Urothelium cell line (cell line): ENCODE results near the gene ZBTB43.
"Not testable (repeated sequence)": the region's sequence is repeated elsewhere in the genome, so short reads cannot be mapped to it uniquely, and the experiment has no call there.

Source experiments
- DNase-seq: peaks from one replicate; pipeline ENCODE4 v3.0.0; 2011; ENCODE audit warnings: low spot score, mixed read lengths
- FAIRE-seq: peaks from 2 replicates; lab custom pipeline; 2011; peaks lifted over from hg19 to GRCh38; lab: Jason Lieb, UNC

Gene ZBTB43

DNA sequence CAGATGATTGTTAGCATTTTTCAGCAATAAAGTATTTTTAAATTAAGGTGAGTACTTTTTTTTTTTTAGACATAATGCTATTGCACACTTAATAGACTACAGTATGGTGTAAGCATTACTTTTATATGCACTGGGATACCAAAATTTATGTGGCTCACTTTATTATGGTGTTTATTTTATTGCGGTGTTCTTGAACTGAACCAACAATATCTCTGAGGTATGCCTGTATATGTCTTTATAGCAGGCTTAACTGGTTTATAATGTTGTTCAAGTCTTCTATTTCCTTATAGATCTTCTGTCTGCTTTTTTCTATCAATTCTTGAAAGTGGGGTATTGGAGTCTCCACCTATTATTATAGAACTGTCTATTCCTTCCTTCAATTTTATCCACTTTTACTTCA is 18.0 kb downstream of the ZBTB43 start:
- no peak for FAIRE-seq

DNA sequence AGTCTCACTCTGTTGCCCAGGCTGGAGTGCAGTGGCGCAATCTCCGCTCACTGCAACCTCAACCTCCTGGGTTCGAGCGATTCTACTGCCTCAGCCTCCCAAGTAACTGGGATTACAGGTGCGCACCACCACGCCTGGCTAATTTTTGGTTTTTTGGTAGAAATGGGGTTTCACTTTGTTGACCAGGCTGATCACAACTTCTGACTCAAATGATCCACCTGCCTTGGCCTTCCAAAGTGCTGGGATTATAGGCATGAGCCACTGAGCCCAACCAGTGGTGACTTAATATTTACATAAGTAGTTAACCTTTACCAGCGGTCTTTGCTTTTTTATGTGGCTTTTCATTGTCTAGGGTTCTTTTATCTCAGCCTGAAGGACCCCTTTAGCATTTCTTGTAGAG is 19.2 kb downstream of the ZBTB43 start:
- not testable (repeated sequence) for DNase-seq, FAIRE-seq

More for the DNA sequence above, 18.0 kb downstream of the ZBTB43 start:
- no peak for DNase-seq

DNA sequence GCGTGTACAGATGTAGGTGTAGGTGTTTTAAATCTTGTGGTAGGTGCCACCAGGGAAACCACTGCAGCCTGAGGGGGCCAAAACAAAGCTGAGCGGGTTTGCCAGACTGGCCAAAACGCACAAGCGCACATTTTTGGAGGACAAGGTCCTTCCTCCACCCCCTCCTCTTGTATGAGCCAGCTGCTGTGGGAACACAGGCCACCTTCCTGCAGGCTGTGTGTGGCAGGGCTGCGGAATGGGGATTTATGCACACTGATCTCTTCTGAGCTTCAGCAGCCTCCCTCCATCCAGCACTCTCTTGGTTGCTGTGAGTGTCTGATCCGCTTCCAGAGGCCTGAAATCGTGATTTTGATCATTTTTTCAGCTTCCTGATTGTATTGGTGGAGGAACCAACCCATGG is 22.4 kb downstream of the ZBTB43 start:
- FAIRE-seq (no peak), DNase-seq (no peak)

DNA sequence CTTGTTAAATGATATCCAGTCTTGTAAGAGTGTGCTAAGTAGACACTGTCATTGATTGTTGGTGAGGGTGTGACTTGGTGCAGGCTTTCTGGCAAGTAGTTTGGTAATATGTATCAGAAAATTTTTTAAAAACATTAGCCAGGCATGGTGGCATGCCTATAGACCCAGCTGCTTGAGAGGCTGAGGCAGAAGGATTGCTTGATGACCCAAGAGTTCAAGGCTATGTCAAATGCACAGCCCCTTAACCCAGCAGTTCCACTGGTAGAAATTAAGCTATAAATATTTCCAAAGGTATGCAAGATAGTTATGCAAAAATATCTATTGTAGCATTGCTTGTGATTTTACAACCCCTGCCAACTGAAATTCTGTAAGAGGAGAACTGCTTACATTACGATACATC is 24.2 kb downstream of the ZBTB43 start:
- no peak for FAIRE-seq
- DNase-seq: no peak

DNA sequence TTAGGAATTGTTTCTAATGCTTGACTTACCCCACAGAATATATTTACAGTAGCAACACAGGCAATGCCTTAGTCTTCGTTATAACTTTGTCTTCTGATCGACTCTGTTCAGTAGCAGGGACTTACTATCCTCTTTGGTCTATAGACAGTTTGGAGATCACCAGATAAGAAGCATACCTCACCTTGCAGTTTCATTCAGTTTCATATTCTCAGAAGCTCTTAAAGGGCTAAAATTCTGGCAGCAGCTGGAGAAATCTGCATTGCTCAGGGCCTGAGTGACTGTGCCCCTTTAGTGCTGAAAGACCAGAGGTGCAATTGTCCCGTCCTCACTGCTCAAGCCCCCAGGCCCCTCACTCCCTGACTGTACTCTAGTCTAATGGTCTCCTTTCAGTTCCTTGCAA is 26.0 kb downstream of the ZBTB43 start:
- FAIRE-seq (no peak), DNase-seq (no peak)

DNA sequence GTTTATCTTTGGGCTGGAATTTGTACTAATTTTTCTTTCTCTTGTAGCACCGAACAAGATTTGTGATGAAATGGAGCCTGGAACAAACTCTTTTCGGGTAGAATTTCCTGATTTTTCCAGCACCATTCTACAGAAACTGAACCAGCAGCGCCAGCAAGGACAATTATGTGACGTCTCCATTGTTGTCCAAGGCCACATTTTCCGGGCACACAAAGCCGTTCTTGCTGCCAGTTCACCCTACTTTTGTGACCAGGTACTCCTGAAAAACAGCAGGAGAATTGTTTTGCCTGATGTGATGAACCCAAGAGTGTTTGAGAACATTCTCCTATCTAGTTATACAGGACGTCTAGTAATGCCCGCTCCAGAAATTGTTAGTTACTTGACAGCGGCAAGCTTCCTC is 27.6 kb downstream of the ZBTB43 start:
- DNase-seq (no peak), FAIRE-seq (no peak)

DNA sequence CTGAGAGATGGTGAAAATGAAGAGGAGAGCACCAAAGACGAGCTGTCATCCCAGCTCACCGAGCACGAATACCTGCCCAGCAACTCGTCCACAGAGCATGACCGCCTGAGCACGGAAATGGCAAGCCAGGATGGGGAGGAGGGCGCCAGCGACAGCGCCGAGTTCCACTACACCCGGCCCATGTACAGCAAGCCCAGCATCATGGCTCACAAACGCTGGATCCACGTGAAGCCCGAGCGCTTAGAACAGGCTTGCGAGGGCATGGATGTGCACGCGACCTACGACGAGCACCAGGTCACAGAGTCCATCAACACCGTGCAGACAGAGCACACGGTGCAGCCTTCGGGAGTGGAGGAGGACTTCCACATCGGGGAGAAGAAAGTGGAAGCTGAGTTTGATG is 28.2 kb downstream of the ZBTB43 start:
- FAIRE-seq: no peak
- DNase-seq: no peak

DNA sequence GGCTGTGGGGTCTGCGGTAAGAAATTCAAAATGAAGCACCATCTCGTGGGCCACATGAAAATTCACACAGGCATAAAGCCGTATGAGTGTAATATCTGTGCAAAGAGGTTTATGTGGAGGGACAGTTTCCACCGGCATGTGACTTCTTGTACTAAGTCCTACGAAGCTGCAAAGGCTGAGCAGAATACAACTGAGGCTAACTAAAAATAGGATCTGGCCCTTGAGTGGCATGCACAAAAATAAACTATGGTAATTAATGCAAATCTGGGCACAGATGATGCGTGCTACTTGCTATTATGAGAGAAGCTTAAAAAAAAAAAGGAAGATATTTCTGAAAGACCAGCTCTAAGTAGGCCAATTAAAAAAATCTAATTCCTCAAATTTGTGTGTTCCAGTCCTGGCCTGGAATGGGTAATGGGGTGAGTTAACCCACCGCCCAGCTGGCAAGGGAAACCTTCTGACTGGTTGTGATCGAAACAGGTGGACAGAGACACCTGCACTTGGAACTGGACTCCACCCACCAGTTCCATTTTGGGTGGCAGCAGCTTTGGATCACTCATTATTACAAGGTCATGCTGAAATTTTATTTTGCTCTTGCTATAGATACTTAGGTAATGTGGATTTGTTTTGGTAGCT is 29.0 kb downstream of the ZBTB43 start:
- FAIRE-seq: no peak
- DNase-seq: no peak

DNA sequence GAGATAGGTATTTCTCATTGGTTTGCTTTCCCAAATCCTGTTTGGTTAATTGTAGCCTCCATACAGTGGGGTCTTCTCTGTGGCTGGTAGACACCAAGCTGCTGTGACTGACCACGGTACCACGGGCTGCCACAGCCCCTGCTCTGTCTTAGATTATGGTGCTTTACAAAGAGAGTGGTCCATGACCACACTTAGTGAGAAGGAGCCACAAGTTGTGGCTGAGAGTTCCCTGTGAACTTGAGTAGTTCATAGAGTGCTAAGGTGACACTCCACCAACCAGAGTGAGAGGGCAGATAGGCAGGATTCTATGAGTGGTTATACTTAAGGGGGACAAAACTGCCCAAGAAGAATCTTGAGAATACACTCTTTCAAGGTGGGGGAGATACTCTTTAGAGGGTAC is 29.8 kb downstream of the ZBTB43 start:
- FAIRE-seq (no peak), DNase-seq (no peak)

DNA sequence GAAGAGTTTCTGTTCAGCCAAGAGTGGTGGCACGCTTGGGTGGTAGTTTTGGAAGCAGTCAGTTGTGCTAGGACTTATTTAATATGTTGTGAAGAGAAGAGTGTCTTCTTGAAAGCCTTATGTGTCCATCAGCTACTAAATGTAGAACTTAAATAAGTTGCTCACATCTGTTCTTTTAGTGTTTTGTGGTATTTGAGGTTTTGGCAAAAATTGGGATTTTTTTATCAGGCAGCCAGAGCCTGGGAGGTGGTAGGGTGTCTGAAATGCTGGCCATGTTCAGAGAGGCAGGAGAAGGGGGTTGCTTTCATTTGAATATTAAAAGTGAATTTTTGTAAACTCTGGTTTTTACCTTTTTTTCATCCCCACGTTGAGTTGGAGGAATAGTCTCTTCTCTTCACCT is 31.4 kb downstream of the ZBTB43 start:
- FAIRE-seq (no peak), DNase-seq (no peak)

DNA sequence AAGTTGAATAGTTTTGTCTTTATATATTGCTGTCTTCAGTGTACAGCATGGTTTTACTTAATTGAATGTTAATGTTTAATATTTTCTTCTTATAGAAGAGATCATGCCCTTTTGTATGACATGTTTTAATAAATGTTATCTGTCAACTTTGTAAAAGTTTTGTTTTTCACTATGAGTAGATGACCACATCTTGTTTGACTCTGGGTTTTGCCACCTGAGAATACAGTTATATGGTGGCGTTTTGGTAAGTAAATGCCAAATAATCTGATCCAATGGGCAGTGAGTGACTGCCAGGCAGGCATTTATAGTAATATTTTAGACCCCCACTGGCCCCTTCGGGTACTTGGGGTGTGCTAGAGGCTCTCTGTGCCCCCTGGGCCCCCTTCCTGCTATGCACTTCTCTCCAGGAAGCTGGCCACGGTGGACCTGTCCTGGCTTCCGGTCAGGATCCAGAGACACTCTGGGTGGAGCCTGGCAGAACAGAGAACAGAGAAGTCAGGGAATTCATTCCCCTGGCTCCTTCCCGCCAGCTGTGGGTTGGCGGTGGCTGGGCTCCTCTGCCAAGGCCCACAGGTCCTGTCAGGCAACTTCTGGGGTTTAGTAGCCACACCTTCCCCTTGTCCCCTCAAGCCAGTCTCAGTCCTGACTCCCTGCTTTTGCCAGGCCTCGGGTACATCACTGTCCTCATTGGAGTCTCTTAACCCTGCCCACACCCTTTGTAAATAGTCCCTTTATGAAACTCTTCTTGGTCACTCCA is 33.4 kb downstream of the ZBTB43 start:
- no peak for DNase-seq
- no peak for FAIRE-seq

DNA sequence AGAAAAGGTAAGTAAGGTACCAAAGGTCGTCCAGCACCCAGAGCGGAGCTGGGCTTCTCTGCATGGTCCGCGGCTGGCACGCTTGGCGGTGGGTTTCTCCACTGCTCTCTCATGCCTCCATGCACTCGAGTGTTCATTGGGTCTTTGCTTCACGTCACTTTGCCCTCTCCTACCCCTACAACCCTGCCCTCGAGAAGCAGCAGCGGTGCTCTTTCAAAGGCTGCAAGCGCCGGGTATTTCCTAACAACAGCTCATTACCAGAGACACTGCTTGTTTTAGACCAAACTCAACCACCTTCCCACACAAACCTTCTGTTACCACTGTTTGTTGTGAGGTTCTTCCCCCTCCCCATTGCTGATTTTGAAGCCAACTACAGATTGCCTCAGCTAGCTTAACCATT is 34.1 kb downstream of the ZBTB43 start:
- FAIRE-seq (no peak), DNase-seq (no peak)

DNA sequence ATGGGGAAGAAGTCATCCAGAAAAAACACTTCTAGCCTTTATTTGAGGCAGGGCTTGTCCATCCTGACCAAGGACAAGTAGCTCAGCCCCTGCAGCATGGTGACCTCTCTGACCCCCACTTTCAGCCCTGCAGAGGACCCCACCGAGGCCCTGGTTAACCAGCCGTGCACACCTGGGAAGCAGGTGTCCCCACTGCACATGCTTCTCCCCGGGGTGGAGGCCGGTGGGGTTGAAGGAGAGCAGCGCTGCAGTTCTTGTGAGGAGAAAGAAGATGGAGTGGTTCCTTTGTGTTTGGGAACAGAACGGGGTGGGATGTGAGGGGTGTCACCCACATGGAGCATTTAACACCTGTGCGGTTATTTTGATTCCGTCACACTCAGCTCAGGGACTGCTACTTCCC is 34.5 kb downstream of the ZBTB43 start:
- DNase-seq (no peak), FAIRE-seq (no peak)

DNA sequence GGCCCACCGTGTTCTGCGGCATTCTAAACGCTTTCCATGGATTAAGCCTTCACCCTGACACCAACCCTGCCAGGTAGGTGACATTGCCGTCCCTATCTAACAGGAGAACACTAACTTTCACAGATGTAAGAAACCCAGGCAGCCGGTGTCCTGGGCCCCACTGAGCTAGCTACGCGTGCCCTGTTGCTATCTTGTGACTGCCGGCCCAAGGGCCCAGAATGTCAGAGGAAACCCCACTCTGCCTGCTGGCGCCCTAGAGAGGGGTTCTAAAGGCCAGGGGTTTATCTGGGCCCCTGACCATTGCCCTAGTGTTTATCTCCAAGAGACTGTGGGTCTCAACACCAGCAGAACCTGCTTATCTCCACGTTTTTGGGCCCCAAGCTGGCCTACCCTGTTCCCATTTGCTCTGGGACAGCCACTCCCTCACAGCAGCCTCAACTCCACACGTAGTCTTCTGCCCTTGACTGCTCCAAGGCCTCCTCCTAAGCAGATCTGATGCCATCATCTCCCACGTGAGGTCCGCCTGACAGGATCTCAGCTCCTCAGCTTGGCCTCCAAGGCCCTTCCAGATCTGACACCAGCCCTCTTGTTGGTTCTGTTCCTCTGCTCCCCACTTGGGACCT is 37.5 kb downstream of the ZBTB43 start:
- DNase-seq (no peak), FAIRE-seq (no peak)

DNA sequence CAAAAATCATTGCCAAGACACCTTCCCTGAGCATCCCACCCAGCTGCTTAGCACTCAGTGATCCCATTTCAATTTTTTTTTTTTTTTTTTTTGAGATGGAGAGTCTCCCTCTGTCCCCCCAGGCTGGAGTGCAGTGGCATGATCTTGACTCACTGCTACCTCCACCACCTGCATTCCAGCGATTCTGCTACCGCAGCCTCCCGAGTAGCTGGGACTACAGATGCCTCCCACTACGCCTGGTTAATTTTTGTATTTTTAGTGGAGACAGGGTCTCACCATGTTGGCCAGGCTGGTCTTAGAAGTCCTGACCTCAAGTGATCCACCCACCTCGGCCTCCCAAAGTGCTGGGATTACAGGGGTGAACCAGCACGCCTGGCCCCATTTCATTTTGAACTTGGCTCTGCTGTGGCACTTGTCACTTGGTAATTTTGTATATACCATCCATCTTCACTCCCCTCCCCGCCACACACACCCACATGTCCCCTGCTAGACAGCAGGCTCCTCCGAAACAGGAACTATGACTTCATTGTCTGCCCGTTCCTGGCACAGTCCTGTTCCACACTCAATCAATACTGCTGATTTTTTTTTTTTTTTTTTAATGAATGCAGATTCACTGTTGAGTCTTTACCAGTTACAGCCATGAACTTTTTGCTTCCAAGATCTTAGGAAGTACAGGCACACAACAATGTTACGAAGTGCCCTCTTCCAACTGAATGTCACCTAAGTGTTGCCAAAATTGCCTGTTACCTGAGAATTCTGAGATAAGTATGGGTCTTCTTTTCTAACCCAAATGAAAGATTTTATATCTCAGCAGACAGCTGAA is 38.3 kb downstream of the ZBTB43 start:
- FAIRE-seq: no peak
- no peak for DNase-seq

DNA sequence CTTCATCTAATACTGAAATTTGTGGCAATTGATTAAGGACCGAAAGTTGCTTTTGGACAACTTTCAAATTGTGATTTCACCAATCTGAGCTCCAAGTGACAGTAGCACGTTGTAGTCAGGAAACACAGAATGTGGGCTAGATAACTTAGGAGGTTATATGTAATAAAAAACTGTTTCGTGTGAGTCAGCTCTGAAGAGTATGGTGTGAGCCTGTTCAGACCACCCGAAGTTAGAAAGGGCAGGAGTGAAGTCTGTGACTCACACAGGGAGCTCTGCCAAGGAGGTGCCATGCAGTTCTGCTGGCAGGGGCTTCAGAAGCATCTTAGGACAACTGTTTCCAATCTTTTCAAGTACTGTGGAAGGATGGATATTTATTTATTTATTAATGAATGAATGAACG is 39.2 kb downstream of the ZBTB43 start:
- DNase-seq: peak; percentile 73
- FAIRE-seq: no peak

DNA sequence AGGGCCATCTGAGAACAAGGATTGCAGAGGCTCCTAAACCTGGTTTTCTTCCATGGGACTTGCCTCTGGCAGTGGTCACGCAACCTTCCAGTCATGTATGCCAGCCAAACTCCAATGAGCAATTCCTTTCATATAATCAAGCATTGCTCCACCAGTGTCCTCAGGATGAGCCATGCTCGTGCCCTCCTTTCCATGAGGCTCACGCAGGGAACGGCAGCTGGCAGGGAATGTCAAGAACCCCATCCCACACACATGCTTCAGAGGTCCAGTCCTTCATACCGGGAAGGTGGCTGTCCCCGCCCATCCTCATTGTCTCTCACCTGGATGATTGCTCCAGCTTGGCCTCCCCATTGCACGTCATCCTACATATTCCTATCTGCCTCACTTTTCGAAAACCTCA is 42.2 kb downstream of the ZBTB43 start:
- no peak for FAIRE-seq

DNA sequence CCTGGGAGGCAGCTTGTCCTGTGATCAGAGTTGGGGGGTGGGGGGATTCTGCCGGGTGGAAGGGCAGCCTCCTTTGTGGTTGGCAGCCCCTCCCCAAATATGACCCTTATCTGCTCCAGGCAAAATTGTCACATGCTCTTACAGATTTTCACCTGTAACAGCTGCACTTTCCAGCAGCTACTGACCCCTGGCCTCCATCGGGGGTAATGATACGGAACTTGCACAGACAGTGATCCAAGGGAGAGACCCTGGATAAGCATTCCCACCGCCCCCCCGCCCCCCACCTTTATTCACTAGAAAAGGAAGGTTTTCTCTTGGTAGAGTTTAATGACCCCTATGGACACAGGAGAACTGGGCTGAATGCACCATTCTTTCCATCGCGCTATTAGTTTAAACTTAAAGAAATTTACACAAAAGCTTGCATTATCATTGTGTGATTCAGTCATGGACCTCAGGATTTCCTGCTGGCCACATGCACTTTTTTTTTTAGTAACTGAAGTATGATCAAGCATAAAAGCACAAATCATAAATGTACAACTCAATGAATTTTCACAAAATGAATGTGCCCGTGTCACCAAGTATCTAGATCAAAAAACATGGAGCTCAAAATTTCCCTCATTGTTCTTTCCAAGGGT is 44.9 kb downstream of the ZBTB43 start:
- DNase-seq: no peak
- no peak for FAIRE-seq

More for the DNA sequence above, 42.2 kb downstream of the ZBTB43 start:
- no peak for DNase-seq

DNA sequence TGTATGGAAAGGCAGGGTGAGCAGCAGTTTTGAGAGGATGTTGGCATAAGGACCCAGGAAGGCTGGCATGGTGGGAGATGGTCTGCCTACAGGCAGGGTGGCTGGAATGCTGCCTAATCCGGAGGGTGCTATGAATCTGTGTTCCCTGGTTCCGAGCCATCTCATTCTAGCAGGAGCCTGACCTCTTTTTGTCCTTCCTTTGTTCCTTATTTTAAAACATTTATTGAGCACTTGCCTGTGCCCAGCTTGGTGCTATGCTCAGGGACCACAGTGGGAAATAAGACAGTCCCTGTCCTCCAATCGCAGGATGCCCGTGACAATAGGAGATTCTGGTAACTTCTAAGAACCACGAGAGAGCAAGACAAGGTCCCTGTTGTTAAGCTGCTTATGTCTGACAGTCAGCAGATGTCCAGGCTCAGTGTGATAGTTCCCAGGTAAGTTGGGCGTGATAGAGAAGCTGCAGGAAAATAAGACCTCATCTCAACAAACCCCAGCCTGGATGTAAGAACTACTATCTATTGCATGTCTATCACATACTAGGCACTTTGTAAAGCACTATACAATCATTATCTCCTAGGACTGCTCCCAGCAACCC is 46.5 kb downstream of the ZBTB43 start:
- DNase-seq: no peak
- no peak for FAIRE-seq

DNA sequence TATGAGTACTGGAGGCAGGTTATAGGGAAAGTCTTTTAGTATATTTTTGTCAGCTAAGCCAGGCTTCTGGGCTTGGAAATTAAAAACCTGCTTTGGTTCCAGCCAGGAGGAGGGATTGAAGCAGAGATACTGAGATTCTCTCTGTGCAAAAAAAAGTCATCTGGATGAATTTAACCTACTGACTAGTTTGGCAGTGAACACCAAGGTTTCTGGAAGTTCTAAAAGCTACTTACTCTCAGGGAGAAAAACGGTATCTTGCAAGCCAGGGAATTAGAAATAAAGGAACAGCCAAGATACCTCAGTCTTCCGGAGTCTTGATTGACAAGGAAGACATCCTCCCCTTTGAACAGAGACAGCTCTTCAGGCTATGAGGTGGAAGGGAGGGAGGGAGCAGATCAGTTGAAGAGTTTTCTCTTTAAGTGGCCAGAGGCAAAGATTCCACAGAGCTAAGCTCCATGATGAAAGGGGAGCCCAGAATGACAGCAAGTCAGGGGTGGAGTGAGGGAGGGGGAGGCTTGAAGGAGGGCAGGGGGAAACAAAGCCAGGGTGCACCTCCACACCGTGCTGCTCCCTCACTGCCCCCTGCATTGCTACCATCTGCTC is 47.3 kb downstream of the ZBTB43 start:
- FAIRE-seq (no peak), DNase-seq (no peak)
